GM04503 (cell line): Measurements from ENCODE around the gene PSORS1C2.
"Not testable (repeated sequence)": the region's sequence is repeated elsewhere in the genome, so short reads cannot be mapped to it uniquely, and the experiment has no call there.

Experiments
- DNase-seq: peaks from one replicate; pipeline ENCODE4 v3.0.0-alpha.2; 2012; ENCODE audit warnings: low read depth

PSORS1C2 gene

DNA sequence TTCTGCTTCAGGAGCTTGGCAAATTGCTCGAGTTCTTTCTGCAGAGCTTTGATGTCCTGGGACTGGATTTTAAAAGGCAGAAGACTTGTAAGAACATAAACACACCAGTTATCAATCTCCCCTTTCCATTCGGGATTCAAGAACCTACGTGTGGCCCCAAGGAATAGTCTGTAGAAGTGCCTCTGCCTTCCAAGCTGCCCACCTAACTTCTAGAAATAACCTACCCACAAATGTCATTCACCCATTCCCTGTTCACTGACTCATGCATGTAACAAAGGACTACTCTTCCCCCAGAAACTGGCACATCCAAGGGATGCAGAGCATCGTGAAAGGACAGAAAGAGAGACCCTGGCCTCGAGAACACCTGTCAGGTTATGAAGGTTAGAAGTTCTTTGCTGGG is 27.1 kb upstream of the PSORS1C2 start:
- DNase-seq = no peak

DNA sequence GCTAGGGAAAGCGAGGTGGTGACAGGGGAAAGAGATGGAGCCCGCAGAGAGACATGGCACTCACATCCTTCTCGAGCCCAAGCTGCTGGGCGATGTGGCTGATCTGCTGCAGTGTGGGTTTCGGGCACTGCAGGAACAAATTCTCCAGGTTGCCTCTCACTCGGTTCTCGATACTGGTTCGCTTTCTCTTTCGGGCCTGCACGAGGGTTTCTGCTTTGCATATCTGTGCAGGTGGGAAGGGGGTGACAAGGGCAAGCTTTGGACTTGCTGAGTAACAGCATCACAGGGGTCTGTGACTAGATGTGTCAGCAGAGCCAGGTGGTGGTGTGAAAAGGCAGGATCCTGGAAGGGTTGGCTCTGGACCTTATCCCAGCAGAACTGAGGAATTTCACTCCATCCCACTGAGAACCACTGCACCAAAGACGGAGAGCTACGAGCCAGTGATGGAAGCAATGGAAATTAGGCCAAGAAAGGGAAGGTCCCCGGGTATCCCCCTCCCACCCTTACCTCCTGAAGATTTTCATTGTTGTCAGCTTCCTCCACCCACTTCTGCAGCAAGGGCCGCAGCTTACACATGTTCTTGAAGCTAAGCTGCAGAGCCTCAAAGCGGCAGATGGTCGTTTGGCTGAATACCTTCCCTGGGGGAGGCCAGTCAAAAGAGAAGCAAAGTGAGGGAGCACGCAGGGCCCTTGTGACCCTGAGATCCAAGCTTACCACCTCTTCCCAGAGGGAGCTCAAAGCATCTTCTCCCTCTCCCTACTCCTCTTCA is 26.4 kb upstream of the PSORS1C2 start:
- DNase-seq = not testable (repeated sequence)

DNA sequence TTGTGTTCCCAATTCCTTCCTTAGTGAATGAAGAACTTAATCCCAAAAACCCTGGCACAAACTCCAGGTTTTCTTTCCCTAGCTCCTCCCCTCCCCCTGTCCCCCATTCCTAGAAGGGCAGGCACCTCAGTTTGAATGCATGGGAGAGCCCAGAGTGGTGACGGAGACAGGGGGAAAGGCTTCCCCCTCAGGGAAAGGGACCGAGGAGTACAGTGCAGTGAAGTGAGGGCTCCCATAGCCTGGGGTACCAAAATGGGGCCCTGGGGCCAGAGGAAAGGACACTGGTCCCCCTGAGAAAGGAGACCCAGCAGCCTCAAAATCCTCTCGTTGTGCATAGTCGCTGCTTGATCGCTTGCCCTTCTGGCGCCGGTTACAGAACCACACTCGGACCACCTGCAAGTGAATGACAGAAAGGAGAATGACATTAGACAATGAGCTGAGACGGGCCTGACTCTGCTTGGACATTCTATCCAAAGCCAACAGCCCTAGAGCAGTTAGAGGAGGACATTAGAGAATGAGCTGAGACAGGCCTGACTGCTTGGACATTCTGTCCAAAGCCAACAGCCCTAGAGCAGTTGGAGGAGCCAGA is 25.7 kb upstream of the PSORS1C2 start:
- DNase-seq = not testable (repeated sequence)

DNA sequence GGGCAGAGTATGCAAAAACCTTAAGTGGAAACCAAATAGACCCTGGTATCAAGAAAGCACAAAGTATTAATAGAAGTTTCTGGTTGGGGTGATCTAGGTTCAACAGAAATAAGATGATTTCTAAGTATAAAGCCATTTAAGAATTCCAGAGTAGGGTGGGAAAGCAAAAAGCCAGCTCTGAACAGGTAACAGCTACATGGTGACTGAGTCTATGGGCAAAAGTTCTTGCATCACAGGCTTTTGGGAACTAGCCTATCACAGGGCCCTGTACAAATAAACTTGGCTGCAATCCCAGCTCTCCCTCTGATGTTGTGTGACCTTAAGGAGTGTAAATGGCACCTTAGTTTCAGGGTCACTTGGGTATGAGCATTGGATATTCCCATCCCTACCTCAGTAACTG is 25.1 kb upstream of the PSORS1C2 start:
- DNase-seq = no peak

DNA sequence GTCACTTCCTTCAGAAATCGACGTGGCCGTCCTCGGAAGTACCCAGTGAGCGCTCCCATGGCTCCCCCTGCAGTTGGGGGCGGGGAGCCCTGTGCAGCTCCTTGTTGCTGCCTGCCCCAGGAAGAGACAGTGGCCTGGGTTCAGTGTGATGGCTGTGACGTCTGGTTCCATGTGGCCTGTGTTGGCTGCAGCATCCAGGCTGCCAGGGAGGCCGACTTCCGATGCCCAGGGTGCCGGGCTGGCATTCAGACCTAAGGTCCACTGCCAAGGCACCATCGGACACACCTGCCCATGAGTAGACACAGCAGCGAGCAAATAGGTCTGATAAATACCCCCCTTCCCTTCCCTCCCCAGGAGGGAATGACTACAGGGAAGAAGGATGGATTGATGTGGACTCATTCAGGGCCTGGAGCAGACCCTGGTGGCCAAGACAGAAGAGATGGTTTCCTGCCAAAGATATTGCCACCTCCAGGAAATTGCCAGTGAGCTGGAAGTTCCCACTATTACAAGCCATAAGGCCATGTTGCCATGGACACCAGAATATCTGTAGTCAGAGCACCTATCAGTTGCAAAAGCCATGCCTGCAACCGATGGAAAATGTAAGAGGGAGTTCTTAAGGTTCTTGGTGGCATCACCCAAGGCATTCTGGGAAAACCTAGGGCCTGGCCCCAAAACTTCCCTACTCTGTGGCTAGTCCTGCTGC is 23.7 kb upstream of the PSORS1C2 start:
- DNase-seq = no peak

DNA sequence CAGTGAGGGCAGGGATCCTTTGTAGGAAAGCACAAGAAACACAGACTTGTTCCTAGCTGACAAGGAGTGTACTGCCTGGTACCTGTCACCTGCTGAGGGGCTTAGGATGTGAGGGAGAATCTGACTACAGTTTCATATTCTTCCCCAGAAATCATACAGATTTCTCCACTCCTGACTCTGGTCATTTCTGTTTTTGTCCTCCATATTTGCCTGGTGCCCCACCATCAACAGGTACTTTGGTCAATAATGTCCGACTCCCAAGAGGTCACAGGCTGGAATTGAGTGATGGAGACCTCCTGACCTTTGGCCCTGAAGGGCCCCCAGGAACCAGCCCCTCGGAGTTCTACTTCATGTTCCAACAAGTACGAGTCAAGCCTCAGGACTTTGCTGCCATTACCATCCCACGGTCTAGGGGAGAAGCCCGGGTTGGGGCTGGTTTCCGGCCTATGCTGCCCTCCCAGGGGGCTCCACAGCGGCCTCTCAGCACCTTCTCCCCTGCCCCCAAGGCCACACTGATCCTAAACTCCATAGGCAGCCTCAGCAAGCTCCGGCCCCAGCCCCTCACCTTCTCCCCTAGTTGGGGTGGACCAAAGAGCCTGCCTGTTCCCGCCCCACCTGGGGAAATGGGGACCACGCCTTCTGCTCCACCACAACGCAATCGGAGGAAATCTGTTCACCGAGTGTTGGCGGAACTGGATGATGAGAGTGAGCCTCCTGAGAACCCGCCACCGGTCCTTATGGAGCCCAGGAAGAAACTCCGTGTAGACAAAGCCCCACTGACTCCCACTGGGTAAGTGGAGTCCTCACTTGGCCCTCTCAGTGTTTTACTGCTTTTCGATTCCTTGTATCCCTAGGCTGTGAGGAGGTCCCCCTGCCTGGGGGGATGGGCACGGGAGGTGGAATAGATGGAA is 22.6 kb upstream of the PSORS1C2 start:
- no peak for DNase-seq

DNA sequence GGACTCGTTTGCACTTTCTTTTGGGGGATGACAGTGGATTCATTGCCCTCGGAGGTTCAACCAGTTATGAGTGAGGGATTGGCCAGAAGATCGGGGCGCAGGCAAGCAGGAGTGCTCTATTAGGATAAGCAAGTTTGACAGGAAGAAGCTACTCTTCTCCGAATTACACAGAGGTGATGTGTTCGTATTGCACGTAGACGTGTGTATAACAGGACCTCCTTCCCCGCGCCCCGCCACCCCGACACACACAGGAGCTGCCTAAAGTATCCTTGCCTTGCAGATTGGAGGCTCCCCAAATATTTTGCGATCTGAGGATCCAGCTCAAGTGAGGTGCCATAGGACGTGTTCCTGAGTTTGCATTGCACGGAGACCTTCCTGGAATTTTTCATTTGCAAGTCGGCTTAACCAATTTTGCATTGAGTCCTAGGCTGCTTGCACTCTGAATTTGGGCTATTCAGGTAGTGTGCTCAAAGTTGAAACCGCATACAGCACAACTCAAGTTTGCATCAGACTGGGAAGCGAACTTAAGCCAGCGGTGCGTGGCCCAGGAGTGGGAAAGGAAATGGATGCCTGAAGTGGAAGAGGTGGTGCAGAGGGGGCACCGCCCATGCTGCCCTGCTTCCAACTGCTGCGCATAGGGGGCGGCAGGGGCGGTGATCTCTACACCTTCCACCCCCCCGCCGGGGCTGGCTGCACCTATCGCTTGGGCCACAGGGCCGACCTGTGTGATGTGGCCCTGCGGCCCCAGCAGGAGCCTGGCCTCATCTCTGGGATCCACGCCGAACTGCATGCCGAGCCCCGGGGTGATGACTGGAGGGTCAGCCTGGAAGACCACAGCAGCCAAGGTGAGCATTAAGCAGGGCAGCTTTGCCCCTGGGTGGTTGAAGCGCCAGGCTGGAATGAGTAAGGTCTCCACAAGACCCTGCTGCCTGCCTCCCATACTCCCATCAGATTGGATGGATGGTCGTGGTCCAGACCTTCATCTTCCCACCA is 20.3 kb upstream of the PSORS1C2 start:
- DNase-seq = no peak

DNA sequence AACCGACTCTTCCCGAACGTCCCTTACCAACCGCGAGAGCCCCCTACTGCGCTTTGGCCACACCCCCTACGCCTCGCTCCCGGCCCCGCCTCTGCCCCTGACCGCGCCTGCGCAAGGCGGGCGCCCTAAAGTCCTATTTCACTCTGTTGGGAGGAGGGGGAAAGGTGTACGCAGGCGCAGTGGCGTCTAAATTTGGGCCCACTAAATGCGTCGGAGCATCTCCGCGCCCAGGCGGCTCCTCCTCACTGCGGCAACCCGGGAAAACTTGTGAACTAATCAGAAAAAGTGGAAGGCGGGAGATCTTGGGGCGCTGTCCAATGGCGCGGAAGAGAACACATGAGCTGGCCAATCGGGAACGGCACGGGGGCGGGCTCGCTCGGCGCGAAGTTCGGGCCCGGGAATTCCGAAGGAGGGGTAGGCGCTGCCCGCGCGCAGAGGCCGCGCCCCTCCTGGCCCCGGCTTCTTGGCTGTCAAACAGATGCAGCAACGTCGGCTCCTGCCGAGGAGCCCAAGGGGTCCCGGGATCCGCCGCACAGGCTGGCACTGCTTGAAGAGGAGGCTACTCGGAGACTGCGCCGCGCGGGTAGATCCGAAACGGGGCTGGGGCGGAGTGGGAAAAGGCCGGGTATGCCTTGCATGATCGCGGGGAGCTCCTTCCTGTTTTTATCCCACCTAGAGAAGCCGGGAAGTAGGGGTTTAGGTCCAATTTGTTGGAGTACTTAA is 19.4 kb upstream of the PSORS1C2 start, which contains the start of gene TCF19:
Gene TCF19 (plus strand): TSS at position 450 of the 723 bp plus-strand sequence. CDS start 881 bp downstream, outside the sequence.
- DNase-seq = peak; percentile 95

DNA sequence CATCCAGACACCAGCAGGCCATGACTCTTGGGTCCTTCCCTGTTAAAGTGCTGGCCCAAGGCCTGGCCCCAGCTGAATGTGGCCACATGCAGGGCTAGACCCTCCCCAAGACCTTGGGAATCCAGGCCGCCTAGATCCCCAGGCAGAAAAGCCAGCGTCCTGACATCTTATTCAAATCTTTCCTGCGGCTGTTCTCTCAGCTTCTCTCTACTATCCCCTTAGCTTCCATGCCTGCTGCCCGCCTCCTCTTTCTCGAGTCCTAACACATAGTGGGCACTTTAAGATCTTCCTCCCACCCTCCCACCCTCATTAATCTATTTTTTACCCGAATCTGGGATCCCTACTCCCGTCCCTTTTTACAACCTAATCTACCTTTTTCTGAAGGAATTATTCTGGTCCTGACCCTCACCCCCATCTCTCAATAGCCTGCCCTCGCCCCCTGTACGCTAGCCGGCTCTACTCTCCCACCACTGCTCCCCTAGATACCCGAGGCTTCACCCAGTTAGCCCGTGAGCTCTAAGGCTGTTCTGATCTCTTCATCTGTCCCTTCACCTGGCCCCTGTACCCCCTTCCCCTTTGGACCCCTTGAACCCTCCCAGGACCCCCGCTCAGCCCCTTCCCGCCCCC is 18.8 kb upstream of the PSORS1C2 start, which contains the start of gene CCHCR1:
Gene CCHCR1 (minus strand): TSS at position 290 of the 627 bp plus-strand sequence. CDS start 202 bp downstream, at position 88.
- no peak for DNase-seq

DNA sequence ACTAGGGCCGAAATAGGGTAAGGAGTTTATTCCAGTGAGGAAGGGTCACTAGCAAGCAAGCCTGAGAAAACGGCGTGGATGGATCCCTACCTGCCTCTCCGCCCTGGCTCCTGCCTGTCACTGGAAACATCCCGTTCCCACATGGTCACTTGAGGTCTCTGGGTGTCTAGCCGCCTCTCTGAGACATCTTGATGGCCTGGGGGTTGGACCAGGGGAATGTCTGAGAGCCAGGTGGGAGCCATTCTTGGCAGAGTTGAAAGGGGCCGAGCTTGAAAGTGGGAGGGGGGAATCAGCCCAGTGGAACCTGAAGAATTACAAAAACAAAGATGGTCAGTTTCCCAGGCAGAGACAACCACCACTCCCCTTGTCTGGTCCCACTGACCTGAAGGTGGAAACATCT is 17.8 kb upstream of the PSORS1C2 start:
- no peak for DNase-seq

DNA sequence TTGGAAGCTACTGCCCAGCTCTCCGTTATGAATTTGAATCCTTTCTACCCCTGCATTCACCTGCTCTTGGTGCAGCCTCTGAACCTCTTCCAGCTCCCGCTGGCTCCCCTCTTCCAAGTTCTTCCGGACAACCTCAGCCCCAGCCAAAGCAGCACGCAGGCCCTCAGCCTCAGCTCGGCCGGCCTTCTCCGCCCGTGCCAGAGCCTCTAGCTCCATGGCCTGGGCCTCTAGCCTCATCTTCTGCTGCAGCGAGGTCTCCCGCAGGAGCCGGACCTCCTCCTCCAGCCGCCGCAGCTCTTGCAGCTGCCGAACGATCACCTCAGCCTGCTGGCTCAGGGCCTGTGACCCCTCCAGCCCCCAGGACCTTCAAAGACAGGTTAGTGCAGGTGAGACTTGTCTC is 15.6 kb upstream of the PSORS1C2 start:
- DNase-seq = no peak

DNA sequence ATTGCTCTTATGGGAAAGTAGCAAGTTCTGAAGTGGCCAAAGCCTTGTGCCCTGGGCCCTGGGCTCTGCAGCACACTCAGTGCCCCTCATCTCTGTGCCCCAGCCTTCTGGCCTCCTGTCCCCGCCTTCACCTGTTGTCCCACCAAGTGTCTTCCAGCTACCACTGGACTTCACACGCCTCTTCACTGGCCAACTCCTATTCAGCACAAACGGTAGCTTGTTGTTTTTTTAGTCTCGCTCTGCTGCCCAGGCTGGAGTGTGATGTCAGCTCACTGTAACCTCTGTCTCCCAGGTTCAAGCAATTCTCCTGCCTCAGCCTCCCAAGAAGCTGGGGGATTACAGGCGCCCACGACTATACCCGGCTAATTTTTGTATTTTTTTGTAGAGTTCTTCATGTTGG is 13.9 kb upstream of the PSORS1C2 start:
- DNase-seq = no peak

DNA sequence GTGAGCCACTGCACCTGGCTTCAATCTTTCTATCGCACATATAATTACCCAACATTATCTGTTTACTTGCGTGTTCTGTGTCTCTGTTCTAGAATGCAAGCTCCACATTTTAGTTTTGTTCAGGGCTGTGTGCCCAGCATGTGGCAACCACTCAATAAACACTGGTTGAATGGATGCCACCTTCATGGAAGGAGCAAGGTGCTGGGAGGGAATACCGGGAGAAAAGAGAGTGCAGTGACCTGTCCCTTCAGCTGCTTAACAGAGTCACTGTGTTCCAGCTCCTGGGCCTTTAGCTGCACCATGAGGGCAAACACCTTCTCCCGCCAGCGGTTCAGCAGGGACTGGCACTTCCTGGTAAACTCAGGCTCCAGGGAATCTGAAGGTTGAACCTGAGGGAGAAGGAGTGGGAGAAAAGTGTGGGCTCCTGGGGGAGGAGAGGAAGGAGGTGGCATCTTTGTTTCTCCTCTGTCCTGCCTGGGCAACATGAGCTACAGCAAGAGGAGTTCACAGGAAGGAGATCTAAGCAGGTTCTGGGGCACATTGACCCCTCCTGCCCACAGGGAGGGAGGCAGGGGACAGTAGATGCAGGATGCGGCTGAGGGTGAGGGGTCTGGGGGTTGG is 11.1 kb upstream of the PSORS1C2 start:
- no peak for DNase-seq

DNA sequence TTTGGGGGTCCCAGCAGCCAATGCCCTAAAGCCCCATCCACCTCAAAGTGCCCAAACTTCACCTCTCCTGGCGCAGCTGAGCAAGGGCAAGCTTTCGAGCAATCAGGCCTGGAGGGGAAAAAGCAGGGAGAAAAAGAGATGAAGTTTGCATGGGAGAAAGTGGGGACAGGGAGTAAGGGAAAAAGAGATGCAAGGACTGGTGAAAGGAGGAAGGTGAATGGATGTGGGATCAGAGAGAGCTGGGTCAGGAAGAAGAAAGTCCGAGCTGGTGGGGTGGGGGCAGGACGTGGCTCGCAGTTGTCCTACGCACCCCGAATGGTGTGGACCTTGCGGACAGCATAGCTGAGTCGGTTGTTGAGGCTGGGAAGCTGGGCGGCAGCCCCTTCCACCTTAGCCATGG is 6.5 kb upstream of the PSORS1C2 start:
- no peak for DNase-seq

DNA sequence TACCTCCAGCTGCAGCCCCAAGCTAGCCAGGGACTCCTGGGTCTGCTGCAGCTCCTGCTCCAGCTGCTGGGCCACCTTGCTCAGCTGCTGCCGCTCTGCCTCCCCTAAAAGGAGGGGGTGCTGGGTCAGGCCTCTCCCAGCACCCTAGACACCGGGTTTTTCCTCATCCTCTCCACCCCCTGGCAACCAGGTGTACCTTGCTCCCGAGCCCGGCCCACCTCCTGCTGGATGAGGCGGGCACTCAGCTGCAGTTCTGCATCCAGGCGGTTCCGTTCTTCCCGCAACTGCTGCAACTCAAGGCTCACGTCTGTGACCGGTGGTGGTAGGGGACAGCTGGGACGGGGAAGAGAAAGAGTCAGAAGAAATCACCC is 6.1 kb upstream of the PSORS1C2 start:
- DNase-seq = no peak

DNA sequence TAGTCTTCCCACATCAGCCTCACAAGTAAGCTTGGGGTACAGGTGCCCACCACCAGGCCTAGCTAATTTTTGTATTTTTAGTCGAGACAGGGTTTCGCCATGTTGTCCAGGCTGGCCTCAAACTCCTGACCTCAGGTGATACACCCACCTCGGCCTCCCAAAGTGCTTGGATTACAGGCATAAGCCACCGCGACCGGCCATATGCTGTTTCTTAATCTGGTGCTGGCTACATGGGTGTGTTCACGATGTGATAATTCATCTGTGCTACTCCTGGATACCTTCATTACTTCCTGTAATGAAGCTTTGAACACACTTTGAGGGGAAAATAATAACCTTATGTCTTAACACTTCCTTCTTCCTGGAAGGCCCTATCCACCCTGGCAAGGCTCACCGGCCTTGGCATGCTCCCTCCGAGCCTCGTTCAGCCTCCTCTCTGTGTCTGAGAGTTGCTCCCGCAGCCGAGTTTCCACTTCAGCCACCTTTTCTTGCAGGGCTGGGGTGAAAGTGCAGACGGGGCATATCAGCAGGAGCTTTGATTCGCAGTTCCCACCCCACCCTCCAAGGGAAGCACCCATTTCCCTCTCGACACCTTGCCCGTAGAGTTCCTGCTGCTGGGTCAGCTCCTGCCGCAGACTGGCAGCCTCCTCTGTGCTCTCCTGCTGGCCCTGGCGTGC is 5.6 kb upstream of the PSORS1C2 start:
- no peak for DNase-seq

DNA sequence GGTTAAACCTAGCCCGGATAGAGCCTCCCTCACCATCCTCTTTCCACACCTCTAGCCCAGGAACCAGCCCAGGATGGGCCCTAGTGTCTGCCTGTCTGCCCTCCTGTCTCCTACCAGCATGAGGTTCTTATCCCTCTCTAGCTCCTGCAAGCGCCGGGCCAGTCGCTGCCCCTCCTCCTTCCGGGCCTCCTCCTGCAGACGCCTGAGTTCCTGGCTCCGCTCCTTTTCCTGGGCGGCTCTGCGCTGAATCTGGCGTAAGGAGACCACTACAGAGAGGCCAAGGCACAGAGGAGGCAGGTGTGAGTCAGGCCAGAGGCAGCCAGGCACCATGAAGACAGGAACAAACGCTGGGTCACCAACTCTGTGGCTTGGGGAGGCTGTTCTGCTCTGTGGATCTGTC is 4.3 kb upstream of the PSORS1C2 start:
- DNase-seq = peak; percentile 44

DNA sequence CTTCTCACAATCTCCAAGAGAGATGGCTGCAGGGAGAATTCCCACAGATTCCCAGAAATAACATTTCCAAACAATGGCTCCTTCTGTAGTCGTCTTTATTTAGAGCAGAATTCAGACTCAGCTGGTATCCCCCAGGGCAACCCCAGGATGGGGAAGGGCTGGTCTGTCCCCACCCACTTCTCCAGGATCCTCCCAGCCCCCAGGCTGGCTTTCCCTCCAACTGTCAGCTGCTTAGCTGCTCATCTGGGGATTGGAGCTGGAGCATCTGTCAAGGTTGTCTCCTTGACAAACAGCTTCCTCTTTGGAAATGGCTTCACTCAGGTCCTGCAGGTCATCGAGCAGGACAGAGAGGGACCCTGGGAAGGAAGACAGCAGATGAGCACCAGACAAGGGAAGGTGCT is 3.5 kb upstream of the PSORS1C2 start:
- no peak for DNase-seq

DNA sequence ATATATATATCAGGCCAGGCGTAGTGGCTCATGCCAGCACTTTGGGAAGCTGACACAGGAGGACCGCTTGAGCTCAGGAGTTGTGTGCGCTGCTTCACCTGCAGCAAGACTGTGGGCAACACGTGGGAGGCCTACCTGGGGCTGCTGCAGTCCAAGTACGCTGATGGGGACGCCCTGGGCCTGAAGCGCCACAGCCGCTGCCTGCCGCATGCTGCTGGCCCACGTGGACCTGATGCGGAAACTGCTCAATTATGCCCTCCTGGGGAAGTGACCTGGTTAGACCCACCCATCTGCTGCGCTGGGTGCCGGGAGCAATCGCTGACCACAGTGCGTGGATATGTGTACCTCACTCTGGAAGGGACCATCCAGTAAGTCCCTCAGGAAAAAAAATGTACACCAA is 1.8 kb upstream of the PSORS1C2 start:
- no peak for DNase-seq
